Smooth muscle cell (in vitro differentiated cells): ENCODE measurements around the gene ZNF831. TPM values are rescaled to one million over a fixed set of nuclear protein-coding genes. Genes with fewer than 3 reads are reported as not detected.

Experiments
- DNase-seq: peaks from one replicate; lab custom pipeline; 2025; ENCODE audit not compliant: unreplicated experiment; lab: John Stamatoyannopoulos, UW
- H2AFZ ChIP-seq: fragments of 200-600 bp; sonication (generic); 2 replicates; pipeline ENCODE4 v1.6.0; 2016; ENCODE audit warnings: antibody characterized with exemption, low read depth, mild to moderate bottlenecking
- H3F3A ChIP-seq: fragments of 200-600 bp; sonication (generic); 2 replicates; pipeline ENCODE4 v1.6.0; 2017; ENCODE audit warnings: antibody characterized with exemption, low read depth
- H3K27ac ChIP-seq: fragments of 200-600 bp; sonication (generic); 2 replicates; pipeline ENCODE4 v1.5.1; 2016; ENCODE audit warnings: low read depth, mild to moderate bottlenecking
- H3K27me3 ChIP-seq: fragments of 200-600 bp; sonication (generic); 2 replicates; pipeline ENCODE4 v1.6.1; 2016; ENCODE audit warnings: low read depth, mild to moderate bottlenecking
- H3K36me3 ChIP-seq: fragments of 200-600 bp; sonication (generic); 2 replicates; pipeline ENCODE4 v1.5.1; 2016; ENCODE audit warnings: low read depth
- H3K4me1 ChIP-seq: fragments of 200-600 bp; sonication (generic); 2 replicates; pipeline ENCODE4 v1.5.1; 2016; ENCODE audit warnings: low read depth
- H3K4me2 ChIP-seq: fragments of 200-600 bp; sonication (generic); 2 replicates; pipeline ENCODE4 v1.6.0; 2016; ENCODE audit warnings: mild to moderate bottlenecking
- H3K4me3 ChIP-seq: fragments of 200-600 bp; sonication (generic); 2 replicates; pipeline ENCODE4 v1.5.1; 2016; ENCODE audit warnings: mild to moderate bottlenecking
- H3K79me2 ChIP-seq: fragments of 200-600 bp; sonication (generic); 2 replicates; pipeline ENCODE4 v1.6.0; 2016; ENCODE audit warnings: low read depth, mild to moderate bottlenecking
- H3K9ac ChIP-seq: fragments of 200-600 bp; sonication (generic); 2 replicates; pipeline ENCODE4 v1.6.0; 2016; ENCODE audit warnings: low read depth
- H3K9me3 ChIP-seq: fragments of 200-600 bp; sonication (generic); replicated peaks from 2 replicates; pipeline ENCODE4 v1.5.1; 2016; ENCODE audit warnings: low read depth
- H4K20me1 ChIP-seq: fragments of 200-600 bp; sonication (generic); 2 replicates; pipeline ENCODE4 v1.6.0; 2016; ENCODE audit warnings: low read depth
- CTCF ChIP-seq: fragments of 200-600 bp; sonication (generic); IDR thresholded peaks from 2 replicates; pipeline ENCODE4 v1.5.1; 2017; ENCODE audit warnings: borderline replicate concordance, mild to moderate bottlenecking, antibody characterized with exemption; ENCODE audit not compliant: insufficient read depth, poor library complexity, severe bottlenecking
- WGBS: methylation state at CpG from one replicate; pipeline ENCODE4 v1.1.7; 2016; ENCODE audit warnings: low lambda C conversion rate; 5-methylcytosine and 5-hydroxymethylcytosine counted together
- polyA plus RNA-seq: library from polyadenylated mRNA; unstranded; fragments of >200 nt; fragmentation: Nextera tagmentation; extraction: Ambion mirVana; gene quantifications from 2 replicates; pipeline ENCODE4 v1.2.1, GENCODE V29; 2016
- total RNA-seq: library from RNA; depleted of rRNA; stranded (reverse); fragments of >200 nt; gene quantifications from 2 replicates; pipeline ENCODE4 v1.2.3, GENCODE V29; 2014

The ZNF831 gene
- total and polyA plus RNA-seq, 2 experiments from 2014 or later: not detected

- H3K36me3 ChIP-seq: no peaks in the 10 kb centered on the region
- H3K27ac ChIP-seq: no peak overlapping the region
- H3K9me3 ChIP-seq: no peaks in the 10 kb centered on the region
- no peak overlapping the region for H2AFZ ChIP-seq
- H4K20me1 ChIP-seq: no peaks in the 10 kb centered on the region
- H3K4me1 ChIP-seq: no peaks in the 10 kb centered on the region
- no peaks in the 10 kb centered on the region for H3F3A ChIP-seq
- no peak for TF ChIP-seq CTCF
- 76% methylated on average over 3 of the region's 3 CpGs for WGBS
- no peak overlapping the region for H3K4me2 ChIP-seq
- no peaks in the 10 kb centered on the region for H3K27me3 ChIP-seq
- no peak for DNase-seq
- no peak overlapping the region for H3K9ac ChIP-seq
- H3K4me3 ChIP-seq: no peak overlapping the region
- H3K79me2 ChIP-seq: no peaks in the 10 kb centered on the region
These were observed 27.6 kb upstream of the ZNF831 start for GRCh38 chr20:59136027-59136426.

- Histone ChIP-seq H3K4me3 (no peak overlapping the region), H3K9ac (no peak overlapping the region)
These were observed 26.1 kb upstream of the ZNF831 start for GRCh38 chr20:59137532-59137931.

GRCh38 chr20:59138114-59138748, 25.4 kb upstream of the ZNF831 start:
- H3K9ac ChIP-seq: no peak overlapping the region
- no peaks in the 10 kb centered on the region for H3F3A ChIP-seq
- H3K79me2 ChIP-seq: no peaks in the 10 kb centered on the region
- no peaks in the 10 kb centered on the region for H3K36me3 ChIP-seq
- no peak overlapping the region for H3K4me3 ChIP-seq
- H3K9me3 ChIP-seq: no peaks in the 10 kb centered on the region
- H3K27ac ChIP-seq: no peak overlapping the region
- DNase-seq: no peak
- 88% methylated on average over 6 of the region's 6 CpGs for WGBS
- H3K4me1 ChIP-seq: no peaks in the 10 kb centered on the region
- no peak for TF ChIP-seq CTCF
- no peak overlapping the region for H2AFZ ChIP-seq
- no peaks in the 10 kb centered on the region for H3K27me3 ChIP-seq
- no peaks in the 10 kb centered on the region for H4K20me1 ChIP-seq
- H3K4me2 ChIP-seq: no peak overlapping the region

More at GRCh38 chr20:59137532-59137931, 26.1 kb upstream of the ZNF831 start:
- no peak for TF ChIP-seq CTCF
- DNase-seq: no peak
- no peaks in the 10 kb centered on the region for H3K36me3 ChIP-seq
- no peaks in the 10 kb centered on the region for H3K79me2 ChIP-seq
- 89% methylated on average over 1 of the region's 1 CpG for WGBS
- no peak overlapping the region for H3K27ac ChIP-seq
- no peak overlapping the region for H2AFZ ChIP-seq
- H3K27me3 ChIP-seq: no peaks in the 10 kb centered on the region
- no peaks in the 10 kb centered on the region for H3K4me1 ChIP-seq
- no peak overlapping the region for H3K4me2 ChIP-seq
- no peaks in the 10 kb centered on the region for H3K9me3 ChIP-seq
- no peaks in the 10 kb centered on the region for H4K20me1 ChIP-seq
- no peaks in the 10 kb centered on the region for H3F3A ChIP-seq

GRCh38 chr20:59139998-59140397, 23.6 kb upstream of the ZNF831 start:
- no peak overlapping the region for H3K9ac ChIP-seq
- H3K4me1 ChIP-seq: no peaks in the 10 kb centered on the region
- no peak overlapping the region for H3K27ac ChIP-seq
- H3K4me3 ChIP-seq: no peak overlapping the region
- H3K79me2 ChIP-seq: no peaks in the 10 kb centered on the region
- H3K9me3 ChIP-seq: no peaks in the 10 kb centered on the region
- H3K36me3 ChIP-seq: no peaks in the 10 kb centered on the region
- H3K4me2 ChIP-seq: no peak overlapping the region
- H4K20me1 ChIP-seq: no peaks in the 10 kb centered on the region
- DNase-seq: no peak
- 75% methylated on average over 1 of the region's 1 CpG for WGBS
- no peaks in the 10 kb centered on the region for H3F3A ChIP-seq
- no peak for TF ChIP-seq CTCF
- H3K27me3 ChIP-seq: no peaks in the 10 kb centered on the region
- H2AFZ ChIP-seq: no peak overlapping the region
